GM23338 (cell line): ENCODE data around the gene YPEL2. TPM values are rescaled to one million over a fixed set of nuclear protein-coding genes. Genes with fewer than 3 reads are reported as not detected.

Experiments used
- ATAC-seq: fragments of 200-7000 bp; cut with Tn5 transposase; 3 replicates; pipeline ENCODE4 v1.9.1; 2020
- DNase-seq: peaks from one replicate; pipeline ENCODE4 v3.0.0-alpha.2; 2015; ENCODE audit warnings: low spot score
- H2AFZ ChIP-seq: fragments of 200-600 bp; sonication (generic); 2 replicates; pipeline ENCODE4 v1.8.0; 2016; ENCODE audit warnings: antibody characterized with exemption, mild to moderate bottlenecking, moderate library complexity
- H3F3A ChIP-seq: fragments of 200-600 bp; sonication (generic); replicated peaks from 2 replicates; pipeline ENCODE4 v1.8.0; 2017; ENCODE audit warnings: antibody characterized with exemption, mixed run types, low read depth
- H3K27ac ChIP-seq: fragments of 200-600 bp; sonication (generic); 2 replicates; pipeline ENCODE4 v1.6.1; 2016; ENCODE audit warnings: low read depth
- H3K27me3 ChIP-seq: fragments of 200-600 bp; sonication (generic); 2 replicates; pipeline ENCODE4 v1.8.0; 2016; ENCODE audit warnings: mild to moderate bottlenecking, mixed run types, moderate library complexity; ENCODE audit not compliant: insufficient read depth
- H3K36me3 ChIP-seq: fragments of 200-600 bp; sonication (generic); 2 replicates; pipeline ENCODE4 v1.8.0; 2016; ENCODE audit warnings: mild to moderate bottlenecking; ENCODE audit not compliant: insufficient read depth
- H3K4me1 ChIP-seq: fragments of 200-600 bp; sonication (generic); 2 replicates; pipeline ENCODE4 v1.8.0; 2016; ENCODE audit warnings: mild to moderate bottlenecking, moderate library complexity; ENCODE audit not compliant: insufficient read depth
- H3K4me2 ChIP-seq: fragments of 200-600 bp; sonication (generic); 2 replicates; pipeline ENCODE4 v1.7.1; 2017; ENCODE audit warnings: mixed run types
- H3K4me3 ChIP-seq: fragments of 200-600 bp; sonication (generic); 2 replicates; pipeline ENCODE4 v1.6.1; 2016; ENCODE audit warnings: mixed run types
- H3K79me2 ChIP-seq: fragments of 200-600 bp; sonication (generic); replicated peaks from 2 replicates; pipeline ENCODE4 v1.8.0; 2017; ENCODE audit warnings: mild to moderate bottlenecking; ENCODE audit not compliant: insufficient read depth
- H3K9me2 ChIP-seq: fragments of 200-600 bp; sonication (generic); 2 replicates; pipeline ENCODE4 v1.8.0; 2017; ENCODE audit not compliant: insufficient read depth
- H4K20me1 ChIP-seq: fragments of 200-600 bp; sonication (generic); replicated peaks from 2 replicates; pipeline ENCODE4 v1.8.0; 2017; ENCODE audit warnings: mild to moderate bottlenecking; ENCODE audit not compliant: insufficient read depth
- H3K27ac Mint-ChIP-seq: 2 replicates; pipeline ENCODE4 v1.8.0; 2020; ENCODE audit warnings: inconsistent platforms, mild to moderate bottlenecking, moderate library complexity, mixed read lengths
- H3K27me3 Mint-ChIP-seq: 3 replicates; pipeline ENCODE4 v1.8.0; 2022; ENCODE audit warnings: low read depth, mild to moderate bottlenecking, moderate library complexity, mixed read lengths, inconsistent platforms; ENCODE audit not compliant: insufficient read depth, poor library complexity
- H3K36me3 Mint-ChIP-seq: 3 replicates; pipeline ENCODE4 v1.8.0; 2021; ENCODE audit warnings: low read depth, mild to moderate bottlenecking, inconsistent platforms, moderate library complexity, mixed read lengths
- H3K4me1 Mint-ChIP-seq: 3 replicates; pipeline ENCODE4 v1.8.0; 2020; ENCODE audit warnings: mild to moderate bottlenecking, inconsistent platforms, mixed read lengths
- H3K4me3 Mint-ChIP-seq: 3 replicates; pipeline ENCODE4 v1.8.0; 2021; ENCODE audit warnings: moderate library complexity, mild to moderate bottlenecking, inconsistent platforms, mixed read lengths
- H3K9me3 Mint-ChIP-seq: 3 replicates; pipeline ENCODE4 v1.8.0; 2020; ENCODE audit warnings: moderate library complexity, mild to moderate bottlenecking, inconsistent platforms, mixed read lengths
- EZH2phosphoT487 ChIP-seq: fragments of 200-600 bp; sonication (generic); IDR thresholded peaks from one replicate; pipeline ENCODE4 v1.8.1; 2018; ENCODE audit warnings: antibody characterized with exemption; ENCODE audit not compliant: unreplicated experiment
- POLR2AphosphoS5 ChIP-seq: IDR thresholded peaks from 2 replicates; pipeline ENCODE4 v1.6.1; 2016; ENCODE audit warnings: antibody characterized with exemption, low read depth
- ZNF331 ChIP-seq: fragments of 250-450 bp; sonication (Bioruptor Pico); IDR thresholded peaks from 2 replicates; pipeline ENCODE4 v1.5.0; 2020; ENCODE audit warnings: low read depth, mild to moderate bottlenecking, moderate library complexity
- polyA plus RNA-seq: library from polyadenylated mRNA; unstranded; fragments of >200 nt; fragmentation: Nextera tagmentation; extraction: Ambion mirVana; gene quantifications from 2 replicates; pipeline ENCODE4 v1.2.1, GENCODE V29; 2016
- total RNA-seq: library from RNA; depleted of rRNA; stranded (reverse); fragments of >200 nt; shearing (Covaris generic); gene quantifications from 2 replicates; pipeline ENCODE4 v1.2.3, GENCODE V29; 2014
- TF ChIP-seq, protein P1 (sequence below): IDR thresholded peaks from 2 replicates; pipeline ENCODE4 v1.6.1; 2016; ENCODE audit warnings: antibody characterized with exemption
- TF ChIP-seq, protein P2 (sequence below), 2 experiments: fragments of 200-600 bp in 1 of 2; sonication (generic) in 1 of 2; conservative IDR thresholded peaks; 2 replicates each; pipeline versions ENCODE4 v1.5.1 to v1.6.1; 2016 to 2017; ENCODE audit warnings: antibody characterized with exemption in 2 of 2, low read depth in 2 of 2, mild to moderate bottlenecking in 2 of 2, moderate library complexity in 1 of 2
- TF ChIP-seq, protein P3 (sequence below): fragments of 250-450 bp; sonication (Bioruptor Pico); IDR thresholded peaks from 2 replicates; pipeline ENCODE4 v1.5.0; 2020; ENCODE audit warnings: mild to moderate bottlenecking, moderate library complexity

Gene YPEL2
- total and polyA plus RNA-seq, 2 experiments from 2014 or later: 4.1 to 5.2 TPM

DNA sequence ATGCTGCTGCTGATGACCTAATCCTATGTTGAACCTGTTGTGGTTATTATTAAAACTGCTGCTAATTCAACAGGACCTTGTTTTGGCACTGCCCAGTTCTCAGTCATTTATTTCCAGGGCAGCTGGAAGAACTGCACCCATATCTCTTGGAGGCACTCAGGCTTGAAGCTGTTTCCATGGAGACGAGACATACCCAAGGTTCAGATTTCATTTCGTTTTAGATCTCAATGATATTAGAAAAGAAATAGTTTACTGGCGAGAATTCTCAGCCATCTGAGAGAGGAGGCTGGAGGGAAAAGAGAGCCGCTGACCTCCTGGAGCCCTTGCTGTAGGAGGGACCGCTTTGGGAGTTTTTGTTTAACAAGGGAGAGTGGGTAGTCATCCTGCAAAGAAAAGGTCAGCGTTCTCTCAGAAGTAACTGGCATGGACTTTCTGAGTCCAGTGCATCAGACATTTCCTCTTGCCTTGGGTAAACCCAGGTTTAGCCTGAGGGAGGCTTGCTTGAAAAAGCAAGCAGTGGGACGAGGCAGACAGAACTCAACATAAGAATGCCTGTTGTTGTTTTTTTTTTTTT, 75.4 kb downstream of the YPEL2 start:
- no peak overlapping the region for H3K4me3 ChIP-seq
- no peak for DNase-seq
- no peaks in the 10 kb centered on the region for H3K36me3 Mint-ChIP-seq

DNA sequence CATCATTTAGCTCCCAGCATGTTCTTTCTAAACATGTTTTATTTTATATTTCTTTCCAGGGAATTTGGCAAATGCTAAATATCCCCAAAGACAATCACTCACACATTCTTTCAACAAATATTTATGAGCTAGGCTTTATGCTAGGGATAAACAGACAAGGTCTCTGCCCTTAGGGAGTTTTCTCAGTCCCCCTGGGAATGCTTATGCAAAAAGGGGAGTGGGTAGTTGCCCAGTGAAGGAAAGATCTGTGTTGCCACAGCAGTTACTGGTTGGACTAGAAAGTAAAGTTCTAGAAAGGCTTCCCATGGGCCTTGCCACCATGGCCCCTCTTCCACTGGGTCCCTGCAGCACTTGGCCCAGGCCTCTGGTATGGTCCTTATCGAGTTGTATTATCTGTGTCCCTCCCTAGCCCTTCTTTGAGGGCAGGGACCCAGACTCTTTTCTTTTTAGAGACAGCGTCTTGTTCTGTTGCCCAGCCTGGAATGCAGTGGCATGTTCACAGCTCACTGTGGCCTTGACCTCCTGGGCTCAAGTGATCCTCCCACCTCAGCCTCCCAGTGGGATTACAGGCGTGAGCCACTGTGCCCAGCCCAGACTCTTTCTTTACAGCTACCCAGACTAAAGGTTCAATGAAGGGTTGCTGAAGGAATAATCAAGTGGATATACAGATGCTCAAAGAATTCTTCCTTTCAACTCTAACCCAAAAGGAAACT, 78.0 kb downstream of the YPEL2 start:
- H3K79me2 ChIP-seq: no peaks in the 10 kb centered on the region
- peaks cover 1% of the 10 kb centered on the region for H3K27me3 Mint-ChIP-seq
- no peaks in the 10 kb centered on the region; the same call in 1 of the 2 replicates for H3K36me3 ChIP-seq
- no peak overlapping the region for H3K4me3 ChIP-seq
- no peak overlapping the region for H3K27ac ChIP-seq
- no peaks in the 10 kb centered on the region for H3F3A ChIP-seq
- no peaks in the 10 kb centered on the region for H4K20me1 ChIP-seq
- no peak overlapping the region for H3K4me2 ChIP-seq
- no peaks in the 10 kb centered on the region for H3K9me2 ChIP-seq
- no peaks in the 10 kb centered on the region for H3K27me3 ChIP-seq
- no peak overlapping the region for H2AFZ ChIP-seq
- no peak for ATAC-seq
- no peak overlapping the region for H3K27ac Mint-ChIP-seq
- H3K4me1 Mint-ChIP-seq: peaks cover 5% of the 10 kb centered on the region; the same call in 2 of the 3 replicates
- no peak overlapping the region for H3K4me3 Mint-ChIP-seq
- peaks cover 15% of the 10 kb centered on the region for H3K9me3 Mint-ChIP-seq
- DNase-seq: no peak
- no peaks in the 10 kb centered on the region for H3K36me3 Mint-ChIP-seq
- H3K4me1 ChIP-seq: 0 out of 2 replicates have a peak, but pooled peaks cover 5% of the 10 kb centered on the region
- TF ChIP-seq, protein P1, sequence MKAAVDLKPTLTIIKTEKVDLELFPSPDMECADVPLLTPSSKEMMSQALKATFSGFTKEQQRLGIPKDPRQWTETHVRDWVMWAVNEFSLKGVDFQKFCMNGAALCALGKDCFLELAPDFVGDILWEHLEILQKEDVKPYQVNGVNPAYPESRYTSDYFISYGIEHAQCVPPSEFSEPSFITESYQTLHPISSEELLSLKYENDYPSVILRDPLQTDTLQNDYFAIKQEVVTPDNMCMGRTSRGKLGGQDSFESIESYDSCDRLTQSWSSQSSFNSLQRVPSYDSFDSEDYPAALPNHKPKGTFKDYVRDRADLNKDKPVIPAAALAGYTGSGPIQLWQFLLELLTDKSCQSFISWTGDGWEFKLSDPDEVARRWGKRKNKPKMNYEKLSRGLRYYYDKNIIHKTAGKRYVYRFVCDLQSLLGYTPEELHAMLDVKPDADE: no peak
- TF ChIP-seq, protein P2, sequence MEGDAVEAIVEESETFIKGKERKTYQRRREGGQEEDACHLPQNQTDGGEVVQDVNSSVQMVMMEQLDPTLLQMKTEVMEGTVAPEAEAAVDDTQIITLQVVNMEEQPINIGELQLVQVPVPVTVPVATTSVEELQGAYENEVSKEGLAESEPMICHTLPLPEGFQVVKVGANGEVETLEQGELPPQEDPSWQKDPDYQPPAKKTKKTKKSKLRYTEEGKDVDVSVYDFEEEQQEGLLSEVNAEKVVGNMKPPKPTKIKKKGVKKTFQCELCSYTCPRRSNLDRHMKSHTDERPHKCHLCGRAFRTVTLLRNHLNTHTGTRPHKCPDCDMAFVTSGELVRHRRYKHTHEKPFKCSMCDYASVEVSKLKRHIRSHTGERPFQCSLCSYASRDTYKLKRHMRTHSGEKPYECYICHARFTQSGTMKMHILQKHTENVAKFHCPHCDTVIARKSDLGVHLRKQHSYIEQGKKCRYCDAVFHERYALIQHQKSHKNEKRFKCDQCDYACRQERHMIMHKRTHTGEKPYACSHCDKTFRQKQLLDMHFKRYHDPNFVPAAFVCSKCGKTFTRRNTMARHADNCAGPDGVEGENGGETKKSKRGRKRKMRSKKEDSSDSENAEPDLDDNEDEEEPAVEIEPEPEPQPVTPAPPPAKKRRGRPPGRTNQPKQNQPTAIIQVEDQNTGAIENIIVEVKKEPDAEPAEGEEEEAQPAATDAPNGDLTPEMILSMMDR (conservative IDR thresholded peaks at IDR 0.05; ENCODE audit: low read depth in 2 of 2): no peak
- TF ChIP-seq POLR2AphosphoS5 (no peak), EZH2phosphoT487 (no peak), ZNF331 (CRISPR knock-in tag) (no peak)
- TF ChIP-seq, protein P3, sequence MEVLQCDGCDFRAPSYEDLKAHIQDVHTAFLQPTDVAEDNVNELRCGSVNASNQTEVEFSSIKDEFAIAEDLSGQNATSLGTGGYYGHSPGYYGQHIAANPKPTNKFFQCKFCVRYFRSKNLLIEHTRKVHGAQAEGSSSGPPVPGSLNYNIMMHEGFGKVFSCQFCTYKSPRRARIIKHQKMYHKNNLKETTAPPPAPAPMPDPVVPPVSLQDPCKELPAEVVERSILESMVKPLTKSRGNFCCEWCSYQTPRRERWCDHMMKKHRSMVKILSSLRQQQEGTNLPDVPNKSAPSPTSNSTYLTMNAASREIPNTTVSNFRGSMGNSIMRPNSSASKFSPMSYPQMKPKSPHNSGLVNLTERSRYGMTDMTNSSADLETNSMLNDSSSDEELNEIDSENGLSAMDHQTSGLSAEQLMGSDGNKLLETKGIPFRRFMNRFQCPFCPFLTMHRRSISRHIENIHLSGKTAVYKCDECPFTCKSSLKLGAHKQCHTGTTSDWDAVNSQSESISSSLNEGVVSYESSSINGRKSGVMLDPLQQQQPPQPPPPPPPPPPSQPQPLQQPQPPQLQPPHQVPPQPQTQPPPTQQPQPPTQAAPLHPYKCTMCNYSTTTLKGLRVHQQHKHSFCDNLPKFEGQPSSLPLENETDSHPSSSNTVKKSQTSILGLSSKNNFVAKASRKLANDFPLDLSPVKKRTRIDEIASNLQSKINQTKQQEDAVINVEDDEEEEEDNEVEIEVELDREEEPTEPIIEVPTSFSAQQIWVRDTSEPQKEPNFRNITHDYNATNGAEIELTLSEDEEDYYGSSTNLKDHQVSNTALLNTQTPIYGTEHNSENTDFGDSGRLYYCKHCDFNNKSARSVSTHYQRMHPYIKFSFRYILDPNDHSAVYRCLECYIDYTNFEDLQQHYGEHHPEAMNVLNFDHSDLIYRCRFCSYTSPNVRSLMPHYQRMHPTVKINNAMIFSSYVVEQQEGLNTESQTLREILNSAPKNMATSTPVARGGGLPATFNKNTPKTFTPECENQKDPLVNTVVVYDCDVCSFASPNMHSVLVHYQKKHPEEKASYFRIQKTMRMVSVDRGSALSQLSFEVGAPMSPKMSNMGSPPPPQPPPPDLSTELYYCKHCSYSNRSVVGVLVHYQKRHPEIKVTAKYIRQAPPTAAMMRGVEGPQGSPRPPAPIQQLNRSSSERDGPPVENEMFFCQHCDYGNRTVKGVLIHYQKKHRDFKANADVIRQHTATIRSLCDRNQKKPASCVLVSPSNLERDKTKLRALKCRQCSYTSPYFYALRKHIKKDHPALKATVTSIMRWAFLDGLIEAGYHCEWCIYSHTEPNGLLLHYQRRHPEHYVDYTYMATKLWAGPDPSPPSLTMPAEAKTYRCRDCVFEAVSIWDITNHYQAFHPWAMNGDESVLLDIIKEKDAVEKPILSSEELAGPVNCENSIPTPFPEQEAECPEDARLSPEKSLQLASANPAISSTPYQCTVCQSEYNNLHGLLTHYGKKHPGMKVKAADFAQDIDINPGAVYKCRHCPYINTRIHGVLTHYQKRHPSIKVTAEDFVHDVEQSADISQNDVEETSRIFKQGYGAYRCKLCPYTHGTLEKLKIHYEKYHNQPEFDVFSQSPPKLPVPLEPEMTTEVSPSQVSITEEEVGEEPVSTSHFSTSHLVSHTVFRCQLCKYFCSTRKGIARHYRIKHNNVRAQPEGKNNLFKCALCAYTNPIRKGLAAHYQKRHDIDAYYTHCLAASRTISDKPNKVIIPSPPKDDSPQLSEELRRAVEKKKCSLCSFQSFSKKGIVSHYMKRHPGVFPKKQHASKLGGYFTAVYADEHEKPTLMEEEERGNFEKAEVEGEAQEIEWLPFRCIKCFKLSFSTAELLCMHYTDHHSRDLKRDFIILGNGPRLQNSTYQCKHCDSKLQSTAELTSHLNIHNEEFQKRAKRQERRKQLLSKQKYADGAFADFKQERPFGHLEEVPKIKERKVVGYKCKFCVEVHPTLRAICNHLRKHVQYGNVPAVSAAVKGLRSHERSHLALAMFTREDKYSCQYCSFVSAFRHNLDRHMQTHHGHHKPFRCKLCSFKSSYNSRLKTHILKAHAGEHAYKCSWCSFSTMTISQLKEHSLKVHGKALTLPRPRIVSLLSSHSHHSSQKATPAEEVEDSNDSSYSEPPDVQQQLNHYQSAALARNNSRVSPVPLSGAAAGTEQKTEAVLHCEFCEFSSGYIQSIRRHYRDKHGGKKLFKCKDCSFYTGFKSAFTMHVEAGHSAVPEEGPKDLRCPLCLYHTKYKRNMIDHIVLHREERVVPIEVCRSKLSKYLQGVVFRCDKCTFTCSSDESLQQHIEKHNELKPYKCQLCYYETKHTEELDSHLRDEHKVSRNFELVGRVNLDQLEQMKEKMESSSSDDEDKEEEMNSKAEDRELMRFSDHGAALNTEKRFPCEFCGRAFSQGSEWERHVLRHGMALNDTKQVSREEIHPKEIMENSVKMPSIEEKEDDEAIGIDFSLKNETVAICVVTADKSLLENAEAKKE (CRISPR knock-in tag): no peak

More for the DNA sequence above, 75.4 kb downstream of the YPEL2 start:
- no peaks in the 10 kb centered on the region; the same call in 1 of the 2 replicates for H3K36me3 ChIP-seq
- Mint-ChIP-seq H3K27ac (no peak overlapping the region), H3K9me3 (peaks cover 15% of the 10 kb centered on the region), H3K4me1 (peaks cover 5% of the 10 kb centered on the region; the same call in 2 of the 3 replicates), H3K4me3 (no peak overlapping the region), H3K27me3 (peaks cover 6% of the 10 kb centered on the region)
- H3K27ac ChIP-seq: no peak overlapping the region
- H4K20me1 ChIP-seq: no peaks in the 10 kb centered on the region
- H3K4me1 ChIP-seq: 0 out of 2 replicates have a peak, but pooled peaks cover 5% of the 10 kb centered on the region
- H3K9me2 ChIP-seq: no peaks in the 10 kb centered on the region
- no peaks in the 10 kb centered on the region for H3F3A ChIP-seq
- TF ChIP-seq, protein P2 (conservative IDR thresholded peaks at IDR 0.05; ENCODE audit: low read depth in 2 of 2): no peak
- TF ChIP-seq EZH2phosphoT487: no peak
- no peak overlapping the region for H3K4me2 ChIP-seq
- H3K27me3 ChIP-seq: no peaks in the 10 kb centered on the region
- H3K79me2 ChIP-seq: no peaks in the 10 kb centered on the region
- H2AFZ ChIP-seq: no peak overlapping the region
- ATAC-seq: peak; percentile 25; the same call in 2 of the 3 replicates
